Epithelial cell of proximal tubule (primary cell): ENCODE results near the gene WDR81. TPM values are rescaled to one million over a fixed set of nuclear protein-coding genes. Genes with fewer than 3 reads are reported as not detected.
"Not testable (repeated sequence)": the region's sequence is repeated elsewhere in the genome, so short reads cannot be mapped to it uniquely, and the experiment has no call there.

ENCODE experiments used
- DNase-seq: peaks from one replicate; pipeline ENCODE4 v3.0.0-alpha.2; 2011; ENCODE audit warnings: low read depth
- H3K4me3 ChIP-seq: 2 replicates; pipeline ENCODE4 v1.5.1; 2011; ENCODE audit warnings: low read depth, mild to moderate bottlenecking, low read length
- CTCF ChIP-seq: conservative IDR thresholded peaks from 2 replicates; pipeline ENCODE4 v1.5.1; 2012; ENCODE audit warnings: low read depth, mild to moderate bottlenecking, low read length
- total RNA-seq: library from RNA; depleted of rRNA; stranded (reverse); fragments of >200 nt; gene quantifications from 2 replicates; pipeline ENCODE4 v1.2.3, GENCODE V29; 2015

WDR81 gene
- total RNA-seq, 1 donor from 2014 or later = 20.9 TPM

GRCh38 chr17:1732833-1733321, 8.4 kb downstream of the WDR81 start:
- no peak for DNase-seq
- H3K4me3 ChIP-seq = no peak overlapping the region
- no peak for TF ChIP-seq CTCF

- DNase-seq = no peak
- no peak for TF ChIP-seq CTCF
- H3K4me3 ChIP-seq = no peak overlapping the region
Observed at GRCh38 chr17:1733759-1734158, 9.3 kb downstream of the WDR81 start.

- no peak for TF ChIP-seq CTCF
- no peak overlapping the region for H3K4me3 ChIP-seq
- DNase-seq = no peak
Observed at GRCh38 chr17:1735418-1735817, 10.9 kb downstream of the WDR81 start.

GRCh38 chr17:1735834-1736347, 11.4 kb downstream of the WDR81 start:
- H3K4me3 ChIP-seq = no peak overlapping the region
- no peak for TF ChIP-seq CTCF
- no peak for DNase-seq

- no peak for TF ChIP-seq CTCF
- H3K4me3 ChIP-seq = no peak overlapping the region
- DNase-seq = no peak
Observed at GRCh38 chr17:1736348-1737281, 12.1 kb downstream of the WDR81 start.

- no peak for TF ChIP-seq CTCF
- H3K4me3 ChIP-seq = no peak overlapping the region
- no peak for DNase-seq
Observed at GRCh38 chr17:1737531-1738291, 13.2 kb downstream of the WDR81 start.

- not testable (repeated sequence) for DNase-seq, H3K4me3 ChIP-seq
Observed at GRCh38 chr17:1741899-1742298, 17.4 kb downstream of the WDR81 start.
